Thyroid gland (tissue), 4 donors: ENCODE measurements around the gene RPL28.

ENCODE experiments used
- POLR2A ChIP-seq, 2 donors: fragments of 450-650 bp; IDR thresholded peaks; one replicate each; pipeline ENCODE4 v1.6.1; 2017; ENCODE audit warnings: antibody characterized with exemption in 2 of 2, mild to moderate bottlenecking in 2 of 2, moderate library complexity in 1 of 2
- TF ChIP-seq, protein P1 (sequence below), 6 experiments: fragments of 200-600 bp in 3 of 6; fragments of 450-650 bp in 3 of 6; sonication (generic) in 3 of 6; IDR thresholded peaks; one replicate each; pipeline ENCODE4 v1.5.1; 2016 to 2019; ENCODE audit warnings: antibody characterized with exemption in 6 of 6, mild to moderate bottlenecking in 2 of 6, inconsistent platforms in 1 of 6, moderate library complexity in 1 of 6

GRCh38 chr19:55424518-55424917, 38.8 kb downstream of the RPL28 start:
- TF ChIP-seq POLR2A (IDR thresholded peaks at IDR 0.05) = no peak
- TF ChIP-seq, protein P1, sequence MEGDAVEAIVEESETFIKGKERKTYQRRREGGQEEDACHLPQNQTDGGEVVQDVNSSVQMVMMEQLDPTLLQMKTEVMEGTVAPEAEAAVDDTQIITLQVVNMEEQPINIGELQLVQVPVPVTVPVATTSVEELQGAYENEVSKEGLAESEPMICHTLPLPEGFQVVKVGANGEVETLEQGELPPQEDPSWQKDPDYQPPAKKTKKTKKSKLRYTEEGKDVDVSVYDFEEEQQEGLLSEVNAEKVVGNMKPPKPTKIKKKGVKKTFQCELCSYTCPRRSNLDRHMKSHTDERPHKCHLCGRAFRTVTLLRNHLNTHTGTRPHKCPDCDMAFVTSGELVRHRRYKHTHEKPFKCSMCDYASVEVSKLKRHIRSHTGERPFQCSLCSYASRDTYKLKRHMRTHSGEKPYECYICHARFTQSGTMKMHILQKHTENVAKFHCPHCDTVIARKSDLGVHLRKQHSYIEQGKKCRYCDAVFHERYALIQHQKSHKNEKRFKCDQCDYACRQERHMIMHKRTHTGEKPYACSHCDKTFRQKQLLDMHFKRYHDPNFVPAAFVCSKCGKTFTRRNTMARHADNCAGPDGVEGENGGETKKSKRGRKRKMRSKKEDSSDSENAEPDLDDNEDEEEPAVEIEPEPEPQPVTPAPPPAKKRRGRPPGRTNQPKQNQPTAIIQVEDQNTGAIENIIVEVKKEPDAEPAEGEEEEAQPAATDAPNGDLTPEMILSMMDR (IDR thresholded peaks at IDR 0.05) = no peak
